ENCODE results near the gene GGT6.
"Not testable (repeated sequence)": the region's sequence is repeated elsewhere in the genome, so short reads cannot be mapped to it uniquely, and the experiment has no call there.

The GGT6 gene

DNA sequence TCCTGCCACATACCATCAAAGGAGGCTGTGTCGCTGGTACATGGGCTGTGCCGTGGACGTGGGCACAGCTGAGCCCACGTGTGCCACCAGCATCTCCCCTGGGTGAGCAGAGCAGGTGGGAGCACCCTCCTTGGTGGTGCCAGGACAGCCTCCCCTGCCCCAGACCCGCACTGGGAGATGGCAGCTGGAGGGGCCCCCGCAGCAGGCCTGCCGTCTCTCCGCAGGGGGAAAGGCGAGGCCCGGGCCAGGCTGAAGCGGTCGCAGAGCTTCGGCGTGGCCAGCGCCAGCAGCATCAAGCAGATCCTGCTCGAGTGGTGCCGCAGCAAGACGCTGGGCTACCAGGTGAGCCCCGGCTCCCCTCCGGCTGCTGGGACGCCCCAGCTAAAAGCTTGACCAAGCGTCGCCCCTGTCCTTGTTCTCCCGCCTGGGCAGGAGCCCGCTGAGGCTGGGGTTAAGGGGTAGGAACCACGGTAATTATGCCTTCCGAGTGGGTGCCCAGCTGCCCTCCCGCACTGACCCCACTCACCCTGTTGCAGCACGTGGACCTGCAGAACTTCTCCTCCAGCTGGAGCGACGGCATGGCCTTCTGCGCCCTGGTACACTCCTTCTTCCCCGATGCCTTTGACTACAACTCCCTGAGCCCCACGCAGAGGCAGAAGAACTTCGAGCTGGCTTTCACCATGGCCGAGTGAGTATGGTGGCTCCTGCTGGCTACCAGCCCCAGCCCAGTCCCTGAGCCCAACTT, 36.4 kb upstream of the GGT6 start:
- H3K36me3 ChIP-seq (ENCODE audit: low read depth): no peaks in the 10 kb centered on the region
- no peak overlapping the region for H3K27ac ChIP-seq (ENCODE audit: poor library complexity, severe bottlenecking)
- H3K4me3 ChIP-seq (ENCODE audit: severe bottlenecking): no peak overlapping the region
- H3K27me3 ChIP-seq (ENCODE audit: insufficient read depth, poor library complexity, severe bottlenecking): peaks cover 3% of the 10 kb centered on the region
- no peak for ATAC-seq (ENCODE audit: low read depth)
- TF ChIP-seq, protein P1, sequence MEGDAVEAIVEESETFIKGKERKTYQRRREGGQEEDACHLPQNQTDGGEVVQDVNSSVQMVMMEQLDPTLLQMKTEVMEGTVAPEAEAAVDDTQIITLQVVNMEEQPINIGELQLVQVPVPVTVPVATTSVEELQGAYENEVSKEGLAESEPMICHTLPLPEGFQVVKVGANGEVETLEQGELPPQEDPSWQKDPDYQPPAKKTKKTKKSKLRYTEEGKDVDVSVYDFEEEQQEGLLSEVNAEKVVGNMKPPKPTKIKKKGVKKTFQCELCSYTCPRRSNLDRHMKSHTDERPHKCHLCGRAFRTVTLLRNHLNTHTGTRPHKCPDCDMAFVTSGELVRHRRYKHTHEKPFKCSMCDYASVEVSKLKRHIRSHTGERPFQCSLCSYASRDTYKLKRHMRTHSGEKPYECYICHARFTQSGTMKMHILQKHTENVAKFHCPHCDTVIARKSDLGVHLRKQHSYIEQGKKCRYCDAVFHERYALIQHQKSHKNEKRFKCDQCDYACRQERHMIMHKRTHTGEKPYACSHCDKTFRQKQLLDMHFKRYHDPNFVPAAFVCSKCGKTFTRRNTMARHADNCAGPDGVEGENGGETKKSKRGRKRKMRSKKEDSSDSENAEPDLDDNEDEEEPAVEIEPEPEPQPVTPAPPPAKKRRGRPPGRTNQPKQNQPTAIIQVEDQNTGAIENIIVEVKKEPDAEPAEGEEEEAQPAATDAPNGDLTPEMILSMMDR (IDR thresholded peaks at IDR 0.05; ENCODE audit: poor library complexity, severe bottlenecking): no peak
- no peak for DNase-seq (ENCODE audit: low spot score)
- H3K4me1 ChIP-seq (ENCODE audit: insufficient read depth, poor library complexity, severe bottlenecking): no peaks in the 10 kb centered on the region
- no peaks in the 10 kb centered on the region for H3K9me3 ChIP-seq (ENCODE audit: severe bottlenecking)

- not testable (repeated sequence) for H3K4me3 ChIP-seq (ENCODE audit: severe bottlenecking)
Observed at GRCh38 chr17:4595685-4596342, 35.4 kb upstream of the GGT6 start.

DNA sequence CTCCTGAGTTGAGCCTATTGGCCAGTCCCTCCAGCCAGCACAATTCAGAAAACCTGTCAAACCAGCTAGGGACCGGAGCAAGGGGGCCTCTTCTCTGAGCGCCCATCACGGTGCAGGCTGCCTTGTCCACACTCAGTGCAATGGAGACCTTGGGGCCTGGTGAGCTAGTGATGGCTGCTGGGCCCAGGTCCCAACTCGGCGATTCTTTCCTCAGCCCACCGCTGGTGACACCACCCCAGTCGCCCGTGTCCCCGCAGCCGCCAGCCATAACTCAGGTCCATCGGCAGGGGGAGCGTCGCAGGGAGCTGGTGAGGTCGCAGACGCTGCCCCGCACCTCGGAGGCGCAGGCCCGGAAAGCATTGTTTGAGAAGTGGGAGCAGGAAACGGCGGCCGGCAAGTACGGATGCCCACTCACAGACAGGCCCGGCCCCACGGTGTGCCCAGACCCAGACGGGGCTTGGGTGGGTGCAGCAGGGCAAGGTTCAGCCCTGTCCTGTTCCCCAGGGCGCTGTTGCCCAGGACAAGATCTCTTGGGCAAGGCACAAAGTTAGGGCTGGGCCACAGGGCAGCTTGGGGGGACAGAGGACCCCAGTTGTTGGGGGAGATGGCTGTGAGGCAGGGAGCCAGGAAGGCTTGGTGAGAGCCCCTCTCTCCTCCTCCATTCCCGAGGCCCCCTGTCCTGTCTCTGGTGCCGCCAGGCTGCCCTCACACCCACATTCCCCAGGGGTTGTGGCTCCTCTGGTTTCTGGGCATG, 34.7 kb upstream of the GGT6 start:
- no peaks in the 10 kb centered on the region for H3K36me3 ChIP-seq (ENCODE audit: low read depth)
- H3K4me3 ChIP-seq (ENCODE audit: severe bottlenecking): no peak overlapping the region
- H3K27ac ChIP-seq (ENCODE audit: poor library complexity, severe bottlenecking): no peak overlapping the region
- ATAC-seq (ENCODE audit: low read depth): 0 out of 3 replicates have a peak, but pooled peaks have one; percentile 5
- DNase-seq (ENCODE audit: low spot score): no peak
- no peaks in the 10 kb centered on the region for H3K4me1 ChIP-seq (ENCODE audit: insufficient read depth, poor library complexity, severe bottlenecking)
- TF ChIP-seq, protein P1 (IDR thresholded peaks at IDR 0.05; ENCODE audit: poor library complexity, severe bottlenecking): peak; percentile 19
- H3K9me3 ChIP-seq (ENCODE audit: severe bottlenecking): no peaks in the 10 kb centered on the region
- peaks cover 8% of the 10 kb centered on the region for H3K27me3 ChIP-seq (ENCODE audit: insufficient read depth, poor library complexity, severe bottlenecking)

More at GRCh38 chr17:4595685-4596342, 35.4 kb upstream of the GGT6 start:
- H3K36me3 ChIP-seq (ENCODE audit: low read depth); DNase-seq (ENCODE audit: low spot score); H3K4me1 ChIP-seq (ENCODE audit: insufficient read depth, poor library complexity, severe bottlenecking); ATAC-seq (ENCODE audit: low read depth); H3K27me3 ChIP-seq (ENCODE audit: insufficient read depth, poor library complexity, severe bottlenecking); H3K9me3 ChIP-seq (ENCODE audit: severe bottlenecking); H3K27ac ChIP-seq (ENCODE audit: poor library complexity, severe bottlenecking): not testable (repeated sequence)

GRCh38 chr17:4594406-4594805, 34.0 kb upstream of the GGT6 start:
- no peak overlapping the region for H3K4me3 ChIP-seq (ENCODE audit: severe bottlenecking)
- no peaks in the 10 kb centered on the region for H3K36me3 ChIP-seq (ENCODE audit: low read depth)
- no peaks in the 10 kb centered on the region for H3K4me1 ChIP-seq (ENCODE audit: insufficient read depth, poor library complexity, severe bottlenecking)
- ATAC-seq (ENCODE audit: low read depth) (no peak), DNase-seq (ENCODE audit: low spot score) (no peak)
- peaks cover 5% of the 10 kb centered on the region for H3K27me3 ChIP-seq (ENCODE audit: insufficient read depth, poor library complexity, severe bottlenecking)
- H3K9me3 ChIP-seq (ENCODE audit: severe bottlenecking): no peaks in the 10 kb centered on the region
- H3K27ac ChIP-seq (ENCODE audit: poor library complexity, severe bottlenecking): no peak overlapping the region
- TF ChIP-seq, protein P1 (IDR thresholded peaks at IDR 0.05; ENCODE audit: poor library complexity, severe bottlenecking): no peak

- no peak overlapping the region for H3K4me3 ChIP-seq (ENCODE audit: severe bottlenecking)
- no peaks in the 10 kb centered on the region for H3K4me1 ChIP-seq (ENCODE audit: insufficient read depth, poor library complexity, severe bottlenecking)
- H3K9me3 ChIP-seq (ENCODE audit: severe bottlenecking): no peaks in the 10 kb centered on the region
- peaks cover 12% of the 10 kb centered on the region for H3K27me3 ChIP-seq (ENCODE audit: insufficient read depth, poor library complexity, severe bottlenecking)
- no peak for ATAC-seq (ENCODE audit: low read depth)
- DNase-seq (ENCODE audit: low spot score): no peak
- TF ChIP-seq, protein P1 (IDR thresholded peaks at IDR 0.05; ENCODE audit: poor library complexity, severe bottlenecking): no peak
- H3K36me3 ChIP-seq (ENCODE audit: low read depth): no peaks in the 10 kb centered on the region
- no peak overlapping the region for H3K27ac ChIP-seq (ENCODE audit: poor library complexity, severe bottlenecking)
Observed at GRCh38 chr17:4593021-4593421, 32.6 kb upstream of the GGT6 start.

All from RWPE2 (cell line).